HFF-Myc (cell line): ENCODE measurements around the gene RPTOR.

Experiments
- DNase-seq: peaks from one replicate; pipeline ENCODE4 v3.0.0-alpha.2; 2011; ENCODE audit warnings: low read depth; ENCODE audit errors: extremely low read depth
- H3K4me3 ChIP-seq: replicated peaks from 2 replicates; pipeline ENCODE4 v1.5.1; 2011; ENCODE audit warnings: low read depth, mild to moderate bottlenecking, control low read depth, low read length
- TF ChIP-seq, protein P1 (sequence below): IDR thresholded peaks from 2 replicates; pipeline ENCODE4 v1.5.1; 2012; ENCODE audit warnings: mild to moderate bottlenecking, low read depth, low read length, control low read depth; ENCODE audit errors: missing control alignments

RPTOR gene

GRCh38 chr17:80792373-80792781 lies 247.7 kb downstream of the RPTOR start:
- DNase-seq: no peak
- TF ChIP-seq, protein P1, sequence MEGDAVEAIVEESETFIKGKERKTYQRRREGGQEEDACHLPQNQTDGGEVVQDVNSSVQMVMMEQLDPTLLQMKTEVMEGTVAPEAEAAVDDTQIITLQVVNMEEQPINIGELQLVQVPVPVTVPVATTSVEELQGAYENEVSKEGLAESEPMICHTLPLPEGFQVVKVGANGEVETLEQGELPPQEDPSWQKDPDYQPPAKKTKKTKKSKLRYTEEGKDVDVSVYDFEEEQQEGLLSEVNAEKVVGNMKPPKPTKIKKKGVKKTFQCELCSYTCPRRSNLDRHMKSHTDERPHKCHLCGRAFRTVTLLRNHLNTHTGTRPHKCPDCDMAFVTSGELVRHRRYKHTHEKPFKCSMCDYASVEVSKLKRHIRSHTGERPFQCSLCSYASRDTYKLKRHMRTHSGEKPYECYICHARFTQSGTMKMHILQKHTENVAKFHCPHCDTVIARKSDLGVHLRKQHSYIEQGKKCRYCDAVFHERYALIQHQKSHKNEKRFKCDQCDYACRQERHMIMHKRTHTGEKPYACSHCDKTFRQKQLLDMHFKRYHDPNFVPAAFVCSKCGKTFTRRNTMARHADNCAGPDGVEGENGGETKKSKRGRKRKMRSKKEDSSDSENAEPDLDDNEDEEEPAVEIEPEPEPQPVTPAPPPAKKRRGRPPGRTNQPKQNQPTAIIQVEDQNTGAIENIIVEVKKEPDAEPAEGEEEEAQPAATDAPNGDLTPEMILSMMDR: no peak
- H3K4me3 ChIP-seq: no peak overlapping the region

DNA sequence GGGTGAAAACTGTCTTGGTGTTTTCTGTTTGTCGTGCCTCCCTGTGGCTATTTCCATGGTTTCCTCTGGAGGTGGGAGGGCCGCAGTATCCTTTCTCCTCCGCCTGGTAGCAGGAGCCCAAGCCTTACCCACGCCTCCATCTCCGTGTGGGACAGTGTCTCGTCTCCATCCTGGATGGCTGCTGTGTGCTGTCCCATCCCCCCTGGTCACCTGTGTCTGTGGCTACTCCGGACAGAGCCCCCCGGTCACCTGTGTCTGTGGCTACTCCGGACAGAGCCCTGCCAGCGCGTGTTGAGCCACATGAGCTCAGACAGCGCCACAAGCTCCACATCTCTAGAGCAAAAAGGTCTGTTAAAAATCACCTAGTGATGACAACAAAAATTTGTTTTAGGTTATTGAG lies 248.8 kb downstream of the RPTOR start:
- no peak overlapping the region for H3K4me3 ChIP-seq
- no peak for DNase-seq
- TF ChIP-seq, protein P1: no peak

- TF ChIP-seq, protein P1: no peak
- H3K4me3 ChIP-seq: no peak overlapping the region
- no peak for DNase-seq
These were observed 249.2 kb downstream of the RPTOR start for GRCh38 chr17:80793851-80794267.

GRCh38 chr17:80794281-80795089 lies 249.8 kb downstream of the RPTOR start:
- no peak overlapping the region for H3K4me3 ChIP-seq
- TF ChIP-seq, protein P1: no peak
- DNase-seq: no peak

DNA sequence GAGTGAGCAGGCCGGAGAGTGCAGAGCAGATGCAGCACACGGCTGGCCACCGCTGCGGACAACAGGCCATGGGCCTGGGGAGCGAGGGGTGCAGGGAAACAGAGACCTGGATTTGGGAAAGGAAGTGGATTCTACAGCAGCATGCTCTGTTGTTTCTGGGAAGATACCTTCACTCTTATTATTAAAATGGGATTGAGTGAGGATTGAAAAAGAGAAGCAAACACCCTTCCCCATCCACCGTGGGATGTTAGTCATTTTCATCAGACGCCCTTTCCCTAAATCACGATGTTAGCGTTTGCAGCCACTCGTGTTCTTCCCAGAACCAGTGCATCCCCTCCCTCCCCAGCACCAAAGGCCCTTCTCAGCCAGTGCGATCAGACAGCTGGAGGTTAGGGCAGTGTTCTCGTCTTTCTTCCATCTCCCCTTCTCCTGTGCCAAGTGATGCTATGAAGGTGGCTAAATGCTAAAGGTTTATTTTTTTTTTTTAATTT lies 250.5 kb downstream of the RPTOR start:
- no peak overlapping the region for H3K4me3 ChIP-seq
- TF ChIP-seq, protein P1: no peak
- no peak for DNase-seq

DNA sequence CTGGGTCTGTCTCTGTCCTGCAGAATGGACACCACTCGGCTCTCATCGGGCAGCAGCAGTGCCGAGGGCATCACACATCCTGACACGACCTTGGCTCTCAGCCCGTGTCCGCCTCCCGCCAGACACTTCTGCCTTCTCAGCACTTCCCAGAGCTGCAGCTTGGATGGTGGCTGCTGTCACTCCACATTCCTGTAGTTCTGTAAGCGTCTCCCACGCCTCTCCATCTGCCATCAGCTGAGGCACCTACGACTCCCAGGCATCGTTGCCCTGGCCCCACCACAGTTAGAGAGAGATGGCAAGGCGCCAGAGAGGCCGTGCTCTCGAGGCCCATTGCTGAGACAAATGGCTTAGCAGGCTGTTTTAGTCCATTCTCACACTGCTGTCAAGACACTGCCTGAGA lies 251.1 kb downstream of the RPTOR start:
- no peak overlapping the region for H3K4me3 ChIP-seq
- no peak for DNase-seq
- TF ChIP-seq, protein P1: no peak
